ENCODE measurements around the gene CHKA.

The CHKA gene

GRCh38 chr11:68018730-68019190 is 102.4 kb downstream of the CHKA start:
- DNase-seq (ENCODE audit: low read depth in 1 of 2, low spot score in 1 of 2): no peak
- TF ChIP-seq GABPA (IDR thresholded peaks at IDR 0.05; ENCODE audit: low read depth) (no peak), REST (IDR thresholded peaks at IDR 0.05; ENCODE audit: insufficient replicate concordance, low read depth) (no peak), CTCF (IDR thresholded peaks at IDR 0.05; ENCODE audit: insufficient read depth, low read length) (no peak), SPI1 (IDR thresholded peaks at IDR 0.05; ENCODE audit: borderline replicate concordance, low read depth) (no peak), POLR2AphosphoS5 (IDR thresholded peaks at IDR 0.05; ENCODE audit: low read depth) (no peak)
- H3K27ac ChIP-seq (replicated peaks): no peak overlapping the region
- H3K4me3 ChIP-seq (replicated peaks; ENCODE audit: insufficient read depth, low read length): no peak overlapping the region
- H3K27me3 ChIP-seq (ENCODE audit: insufficient read depth, poor library complexity, severe bottlenecking): no peaks in the 10 kb centered on the region

DNA sequence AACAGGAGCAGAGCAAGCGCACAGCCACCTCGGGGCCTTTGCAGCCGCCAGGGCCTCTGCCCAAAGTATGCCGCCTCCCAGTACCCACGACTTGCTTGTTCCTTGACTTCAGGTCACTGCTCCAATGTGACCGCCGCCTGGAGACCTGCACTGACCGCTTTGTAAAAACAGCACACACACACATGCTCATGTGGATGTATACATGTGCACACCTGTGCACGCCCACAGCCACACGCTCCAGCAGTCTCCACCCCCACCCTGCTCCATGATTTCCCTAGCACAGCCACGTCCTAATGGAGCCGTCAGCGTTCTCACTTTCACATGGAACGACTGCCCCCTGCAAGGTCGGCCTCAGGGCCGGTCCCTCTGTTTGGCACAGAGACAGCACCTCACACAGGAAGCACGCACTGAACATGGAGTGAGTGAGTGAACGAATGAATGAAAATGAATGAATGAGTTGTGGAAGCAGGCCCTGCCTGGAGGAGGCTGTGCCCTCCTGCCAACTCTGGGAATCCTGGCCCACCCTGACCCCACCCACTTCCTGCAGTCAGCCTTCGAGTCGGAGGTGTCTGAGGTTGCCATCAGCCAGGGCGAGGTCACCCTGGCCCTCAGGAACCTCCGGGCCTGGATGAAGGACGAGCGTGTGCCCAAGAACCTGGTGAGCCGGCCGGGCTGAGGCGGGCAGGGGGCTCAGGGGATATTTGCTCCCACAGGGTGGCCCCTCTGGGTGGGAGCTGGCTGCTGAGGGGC is 103.0 kb downstream of the CHKA start:
- Histone ChIP-seq H3K27ac (replicated peaks) (no peak overlapping the region), H3K27me3 (ENCODE audit: insufficient read depth, poor library complexity, severe bottlenecking) (no peaks in the 10 kb centered on the region), H3K4me3 (replicated peaks; ENCODE audit: insufficient read depth, low read length) (no peak overlapping the region)
- DNase-seq (ENCODE audit: low read depth in 1 of 2, low spot score in 1 of 2): no peak
- TF ChIP-seq GABPA (IDR thresholded peaks at IDR 0.05; ENCODE audit: low read depth): no peak
- no peak for TF ChIP-seq REST (IDR thresholded peaks at IDR 0.05; ENCODE audit: insufficient replicate concordance, low read depth)
- no peak for TF ChIP-seq SPI1 (IDR thresholded peaks at IDR 0.05; ENCODE audit: borderline replicate concordance, low read depth)
- TF ChIP-seq POLR2AphosphoS5 (IDR thresholded peaks at IDR 0.05; ENCODE audit: low read depth): no peak
- no peak for TF ChIP-seq CTCF (IDR thresholded peaks at IDR 0.05; ENCODE audit: insufficient read depth, low read length)

- no peaks in the 10 kb centered on the region for H3K27me3 ChIP-seq (ENCODE audit: insufficient read depth, poor library complexity, severe bottlenecking)
- H3K27ac ChIP-seq (replicated peaks): no peak overlapping the region
- TF ChIP-seq SPI1 (IDR thresholded peaks at IDR 0.05; ENCODE audit: borderline replicate concordance, low read depth) (no peak), CTCF (IDR thresholded peaks at IDR 0.05; ENCODE audit: insufficient read depth, low read length) (no peak), GABPA (IDR thresholded peaks at IDR 0.05; ENCODE audit: low read depth) (no peak), POLR2AphosphoS5 (IDR thresholded peaks at IDR 0.05; ENCODE audit: low read depth) (no peak), REST (IDR thresholded peaks at IDR 0.05; ENCODE audit: insufficient replicate concordance, low read depth) (no peak)
- DNase-seq (ENCODE audit: low read depth in 1 of 2, low spot score in 1 of 2): no peak
- no peak overlapping the region for H3K4me3 ChIP-seq (replicated peaks; ENCODE audit: insufficient read depth, low read length)
These were observed 104.0 kb downstream of the CHKA start for GRCh38 chr11:68016904-68017817.

All from HL-60 (cell line).